KOPT-K1 (cell line): ENCODE measurements around the gene USP48.

ENCODE experiments used
- H3K27ac ChIP-seq: fragments of 200-600 bp; sonication (generic); 2 replicates; pipeline ENCODE4 v1.5.1; 2016; ENCODE audit warnings: antibody characterized with exemption, mild to moderate bottlenecking, low read depth, low read length; ENCODE audit not compliant: poor library complexity, severe bottlenecking
- H3K36me3 ChIP-seq: fragments of 200-600 bp; sonication (generic); 2 replicates; pipeline ENCODE4 v1.5.1; 2017; ENCODE audit warnings: antibody characterized with exemption, mild to moderate bottlenecking, low read length, moderate library complexity; ENCODE audit not compliant: insufficient read depth
- H3K9me3 ChIP-seq: fragments of 200-600 bp; sonication (generic); 2 replicates; pipeline ENCODE4 v1.5.1; 2017; ENCODE audit warnings: antibody characterized with exemption, low read length, mild to moderate bottlenecking; ENCODE audit not compliant: insufficient read depth, poor library complexity, severe bottlenecking

USP48 gene

GRCh38 chr1:21661886-21662285, 121.1 kb downstream of the USP48 start:
- Histone ChIP-seq H3K27ac (no peak overlapping the region), H3K9me3 (no peaks in the 10 kb centered on the region), H3K36me3 (no peaks in the 10 kb centered on the region)

- H3K36me3 ChIP-seq: no peaks in the 10 kb centered on the region
- no peak overlapping the region for H3K27ac ChIP-seq
- no peaks in the 10 kb centered on the region for H3K9me3 ChIP-seq
Measured at GRCh38 chr1:21659924-21660326, 123.0 kb downstream of the USP48 start.

DNA sequence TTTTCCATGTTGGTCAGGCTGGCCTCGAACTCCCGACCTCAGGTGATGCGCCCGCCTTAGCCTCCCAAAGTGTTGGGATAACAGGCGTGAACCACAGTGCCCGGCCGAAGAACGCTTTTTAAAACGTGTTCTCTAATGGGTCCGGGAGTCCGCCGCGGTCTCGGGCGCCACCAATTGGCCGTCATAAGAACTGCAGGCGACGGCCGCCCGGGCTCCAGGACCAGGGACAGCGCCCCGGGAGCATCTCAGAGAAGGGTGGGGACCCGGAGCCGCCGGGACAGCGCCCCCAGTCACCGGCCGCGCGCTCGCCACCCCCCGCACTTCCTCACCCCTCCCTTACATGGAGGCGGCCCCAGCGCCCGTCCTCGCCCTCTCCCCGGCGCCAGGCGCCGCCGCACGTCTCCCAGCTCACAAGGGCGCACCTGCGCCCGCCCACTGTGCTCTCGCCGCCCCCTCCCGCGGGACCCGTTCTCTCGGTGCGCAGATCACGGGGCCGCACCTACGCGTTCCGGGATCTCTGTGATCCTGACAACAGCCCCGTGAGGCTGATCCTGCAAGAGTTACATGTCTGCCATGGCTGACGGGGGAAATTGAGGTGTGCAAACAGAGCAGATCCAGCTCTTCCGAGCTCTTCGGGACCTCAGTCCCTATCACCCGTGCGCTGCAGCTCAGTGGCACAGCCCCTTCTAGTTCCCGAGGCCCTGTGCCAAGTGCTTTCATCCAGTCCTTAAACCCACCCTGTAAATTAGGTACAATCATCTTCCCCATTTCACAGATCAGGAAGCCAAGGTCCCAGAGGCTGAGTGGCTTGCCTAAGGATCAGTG, 123.6 kb downstream of the USP48 start:
- Histone ChIP-seq H3K27ac (no peak overlapping the region), H3K36me3 (no peaks in the 10 kb centered on the region), H3K9me3 (no peaks in the 10 kb centered on the region)

- Histone ChIP-seq H3K9me3 (no peaks in the 10 kb centered on the region), H3K27ac (no peak overlapping the region), H3K36me3 (no peaks in the 10 kb centered on the region)
Measured at GRCh38 chr1:21657456-21658190, 125.3 kb downstream of the USP48 start.

DNA sequence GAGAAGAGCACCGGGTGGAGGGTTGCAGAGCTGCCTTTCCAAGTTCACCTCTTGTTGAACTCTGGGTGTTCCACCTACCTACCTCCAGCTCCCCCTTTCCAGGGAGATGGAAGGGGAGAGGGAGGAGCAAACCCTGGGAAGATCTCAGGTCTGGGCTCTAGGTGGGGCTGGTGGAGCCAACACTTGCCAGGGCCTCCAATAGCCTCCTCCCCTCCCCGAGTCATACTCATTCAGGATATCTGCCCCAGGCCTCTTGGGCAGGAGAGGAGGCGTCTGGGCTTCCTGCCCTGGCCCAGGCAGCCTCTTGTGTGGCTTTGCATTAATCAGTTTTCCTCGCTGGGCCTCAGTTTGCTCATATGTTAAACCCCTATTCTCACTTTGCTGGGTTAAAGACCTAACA, 127.2 kb downstream of the USP48 start:
- no peaks in the 10 kb centered on the region for H3K9me3 ChIP-seq
- H3K36me3 ChIP-seq: no peaks in the 10 kb centered on the region
- H3K27ac ChIP-seq: no peak overlapping the region

DNA sequence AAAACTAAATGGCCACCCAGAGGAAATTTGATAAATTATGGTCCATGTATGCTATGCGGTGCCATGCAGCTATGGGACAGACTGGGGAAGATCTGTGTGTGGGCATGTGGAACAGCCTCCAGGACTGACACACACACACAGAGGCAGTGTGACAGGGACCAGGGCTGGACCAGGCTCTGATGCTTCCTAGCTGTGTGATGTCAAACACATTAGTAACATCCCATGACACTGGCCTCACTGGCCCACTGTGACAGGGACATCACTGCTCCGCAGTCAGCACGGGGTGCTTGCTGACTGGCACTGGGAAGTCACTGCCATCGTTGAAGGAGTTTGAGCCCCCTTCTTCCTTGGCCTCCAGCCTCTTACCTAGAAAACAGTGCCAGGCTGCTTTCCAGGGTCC, 127.7 kb downstream of the USP48 start:
- no peaks in the 10 kb centered on the region for H3K36me3 ChIP-seq
- no peak overlapping the region for H3K27ac ChIP-seq
- no peaks in the 10 kb centered on the region for H3K9me3 ChIP-seq

- Histone ChIP-seq H3K9me3 (no peaks in the 10 kb centered on the region), H3K27ac (no peak overlapping the region), H3K36me3 (no peaks in the 10 kb centered on the region)
Measured at GRCh38 chr1:21654209-21654608, 128.7 kb downstream of the USP48 start.

DNA sequence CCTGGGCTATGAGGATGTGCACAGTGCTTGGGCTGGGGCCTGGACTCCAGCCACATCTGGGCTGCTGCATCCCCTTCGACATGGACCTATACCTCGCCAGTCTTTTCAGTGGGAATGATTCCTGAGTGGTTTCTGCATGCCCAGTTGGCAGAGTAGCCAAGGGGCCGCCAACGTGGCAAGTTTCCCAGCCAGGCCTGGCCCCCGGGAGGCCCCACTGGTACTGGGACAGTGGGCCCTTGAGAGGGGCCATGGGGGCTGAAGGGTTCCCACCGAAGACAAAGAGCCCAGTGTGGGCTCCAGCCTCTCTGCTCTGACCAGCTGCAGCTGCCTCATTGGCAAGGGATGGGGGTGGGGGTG, 129.2 kb downstream of the USP48 start:
- H3K9me3 ChIP-seq: no peaks in the 10 kb centered on the region
- H3K36me3 ChIP-seq: no peaks in the 10 kb centered on the region
- no peak overlapping the region for H3K27ac ChIP-seq

DNA sequence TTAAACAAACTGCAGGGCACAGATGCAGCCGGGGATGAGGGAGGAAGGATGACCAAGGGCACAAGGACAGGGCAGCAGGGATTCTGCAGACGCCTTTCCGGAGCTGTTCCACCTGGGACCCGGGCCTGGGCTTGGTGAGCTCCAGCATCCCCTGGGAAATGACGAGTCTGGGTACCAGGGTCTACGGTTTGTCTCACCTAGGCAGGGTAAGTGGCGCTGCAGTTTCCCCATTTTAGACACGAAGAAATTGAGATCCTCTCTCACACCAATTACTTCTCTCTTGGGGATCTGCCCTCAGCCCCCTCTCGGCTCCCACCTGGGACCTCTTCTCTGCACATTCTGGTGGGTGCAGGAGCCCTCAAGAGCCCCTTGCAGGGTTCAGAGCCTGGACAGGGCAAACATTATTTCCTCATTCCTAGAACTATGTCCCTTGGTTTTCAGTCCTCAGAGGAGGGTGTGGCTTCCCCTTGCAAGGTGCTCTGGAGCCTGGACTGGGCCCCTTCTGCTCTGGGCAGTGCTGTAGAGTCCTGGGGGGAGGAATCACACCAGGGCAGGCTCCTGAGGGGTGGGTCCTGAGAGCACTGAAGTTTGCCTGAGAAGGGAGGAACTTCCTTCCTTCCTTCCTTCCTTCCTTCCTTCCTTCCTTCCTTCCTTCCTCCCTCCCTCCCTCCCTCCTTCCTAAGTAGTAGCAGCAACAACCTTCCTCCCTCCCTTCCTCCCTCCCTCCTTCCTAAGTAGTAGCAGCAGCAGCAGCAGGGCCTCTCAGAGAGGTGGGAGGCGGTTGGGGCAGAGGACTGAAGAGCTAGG, 129.8 kb downstream of the USP48 start:
- no peaks in the 10 kb centered on the region for H3K36me3 ChIP-seq
- H3K9me3 ChIP-seq: no peaks in the 10 kb centered on the region
- no peak overlapping the region for H3K27ac ChIP-seq

DNA sequence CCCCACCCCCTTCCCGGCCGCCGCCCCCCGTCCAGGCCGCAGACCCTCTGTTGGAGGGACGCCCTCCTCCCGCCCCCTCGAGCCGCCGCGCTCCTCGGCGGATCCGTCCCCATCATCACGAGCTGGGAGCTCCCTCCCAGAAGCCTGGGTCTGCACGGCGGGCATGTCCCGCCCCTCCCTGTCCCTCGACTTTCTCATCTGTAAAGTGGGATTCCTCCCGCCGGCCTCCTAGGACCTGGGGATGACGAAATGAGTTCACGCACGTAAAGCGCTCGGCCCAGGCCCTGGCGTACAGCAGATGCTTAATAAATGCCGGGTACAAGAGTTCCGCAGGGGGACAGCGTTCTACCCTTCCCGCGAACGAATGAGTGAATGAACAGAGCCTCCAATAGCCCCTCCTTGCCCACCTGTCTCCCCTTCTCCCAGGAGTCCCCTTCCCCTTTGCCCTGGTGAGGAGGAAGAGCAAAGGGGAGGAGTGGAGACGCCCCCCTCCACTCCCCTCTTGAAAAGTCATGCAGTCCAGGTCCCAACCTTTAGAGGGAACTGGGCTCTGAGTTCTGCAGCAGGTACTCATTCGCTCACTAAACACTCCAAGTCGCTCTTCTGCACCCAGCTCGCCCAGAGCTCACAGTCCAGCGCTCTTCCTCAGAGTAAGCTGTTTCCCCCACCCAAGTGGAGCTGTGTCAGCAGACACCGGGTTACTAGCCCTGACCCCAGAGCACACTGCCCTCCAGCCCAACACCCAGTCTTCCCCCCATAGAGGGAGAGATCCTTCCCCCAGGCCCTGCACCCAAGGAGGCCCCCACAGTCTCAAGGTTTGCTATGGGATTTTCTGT, 130.6 kb downstream of the USP48 start:
- no peaks in the 10 kb centered on the region for H3K9me3 ChIP-seq
- no peaks in the 10 kb centered on the region for H3K36me3 ChIP-seq
- H3K27ac ChIP-seq: no peak overlapping the region

DNA sequence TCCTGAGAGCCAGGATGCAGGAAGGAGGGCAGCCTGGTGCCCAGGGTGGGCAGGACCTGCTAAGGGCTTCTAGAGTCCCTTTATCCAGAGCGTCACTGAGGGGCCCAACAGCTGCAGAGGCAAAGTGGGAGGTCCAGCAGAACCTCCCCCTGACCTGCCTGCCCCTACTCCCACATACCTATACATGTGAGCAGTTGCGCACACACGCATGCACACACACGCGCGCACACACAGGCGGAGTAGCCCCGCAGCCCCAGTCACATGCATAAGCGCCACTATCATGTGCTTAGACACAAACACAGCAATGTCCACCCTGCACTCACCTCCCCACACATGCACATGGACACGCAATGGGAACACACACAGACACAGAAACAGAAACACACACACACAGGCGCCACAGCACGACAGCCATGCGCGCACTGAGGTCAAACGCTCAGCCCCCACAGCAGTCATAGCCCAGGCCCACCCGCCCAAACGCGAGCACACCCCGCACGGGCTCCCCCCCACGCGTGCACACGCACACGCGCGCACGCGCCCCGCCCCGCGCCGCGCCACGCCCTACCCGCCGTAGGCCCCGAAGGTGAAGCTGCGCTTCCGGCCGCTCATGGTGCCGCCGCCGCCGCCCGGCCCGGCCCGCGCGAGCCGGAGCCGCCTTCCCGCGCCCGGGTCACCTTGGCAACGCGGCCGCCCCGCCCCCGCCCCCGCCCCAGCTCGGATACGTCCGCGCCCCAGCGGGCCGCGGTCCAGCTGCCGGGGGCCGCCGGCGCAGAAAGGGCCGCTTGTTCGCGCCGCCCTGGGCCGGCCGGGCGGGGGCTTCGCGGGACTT, 131.5 kb downstream of the USP48 start:
- peak overlapping the region; percentile 36 for H3K27ac ChIP-seq
- H3K36me3 ChIP-seq: no peaks in the 10 kb centered on the region

GRCh38 chr1:21650400-21650799, 132.5 kb downstream of the USP48 start:
- no peak overlapping the region for H3K27ac ChIP-seq
- no peaks in the 10 kb centered on the region for H3K9me3 ChIP-seq
- no peaks in the 10 kb centered on the region for H3K36me3 ChIP-seq

More for the DNA sequence above, 131.5 kb downstream of the USP48 start:
- H3K9me3 ChIP-seq: no peaks in the 10 kb centered on the region

DNA sequence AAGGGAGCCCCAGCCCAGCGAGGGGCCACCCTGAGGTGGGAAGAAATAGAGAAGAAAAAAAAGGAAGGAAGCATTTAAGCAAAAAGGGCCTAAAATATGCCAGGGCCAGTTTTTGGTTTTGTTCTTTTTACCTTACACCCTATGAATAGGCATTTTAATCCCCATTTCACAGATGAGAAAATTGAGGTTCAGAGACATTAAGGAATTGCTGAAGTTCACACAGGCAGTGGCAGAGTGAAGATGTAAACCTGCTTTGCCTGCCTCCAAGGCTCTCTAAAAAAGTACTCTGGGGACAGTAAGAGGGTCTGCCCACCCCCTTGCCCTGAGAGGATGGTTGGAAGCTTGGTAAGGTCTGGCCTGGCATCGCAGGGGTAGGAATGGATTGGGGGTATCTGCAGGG, 133.6 kb downstream of the USP48 start:
- Histone ChIP-seq H3K9me3 (no peaks in the 10 kb centered on the region), H3K27ac (no peak overlapping the region), H3K36me3 (no peaks in the 10 kb centered on the region)

- Histone ChIP-seq H3K36me3 (no peaks in the 10 kb centered on the region), H3K9me3 (no peaks in the 10 kb centered on the region), H3K27ac (no peak overlapping the region)
Measured at GRCh38 chr1:21648791-21649190, 134.2 kb downstream of the USP48 start.
